ENCODE measurements around the gene P2RY12. TPM values are rescaled to one million over a fixed set of nuclear protein-coding genes. Genes with fewer than 3 reads are reported as not detected.

P2RY12 gene
- total RNA-seq, 1 experiment from 2014 or later, result not detected

- H3K36me3 ChIP-seq (ENCODE audit: control insufficient read depth, insufficient read depth, low read length), result no peaks in the 10 kb centered on the region
- Mint-ChIP-seq H3K36me3 (ENCODE audit: insufficient read depth, unreplicated experiment) (no peaks in the 10 kb centered on the region), H3K4me3 (ENCODE audit: unreplicated experiment) (no peak overlapping the region), H3K27me3 (ENCODE audit: insufficient read depth, unreplicated experiment) (no peaks in the 10 kb centered on the region), H3K9me3 (ENCODE audit: unreplicated experiment) (no peaks in the 10 kb centered on the region), H3K4me1 (ENCODE audit: low read depth, unreplicated experiment) (no peaks in the 10 kb centered on the region), H3K27ac (ENCODE audit: unreplicated experiment) (no peak overlapping the region)
- no peaks in the 10 kb centered on the region for H3K9me3 ChIP-seq
- no peak for DNase-seq
- no peaks in the 10 kb centered on the region for H3K27me3 ChIP-seq (replicated peaks; ENCODE audit: control insufficient read depth, insufficient read depth, low read length)
- POLR2A ChIA-PET, result no interaction called here
- BruUV-seq (replicated peaks), result no TSS peak
- H3K4me3 ChIP-seq (ENCODE audit: low read depth, low read length), result no peak overlapping the region
- no peak for TF ChIP-seq CTCF (IDR thresholded peaks at IDR 0.05; ENCODE audit: insufficient read depth in 1 of 2, low read depth in 1 of 2, low read length in 1 of 2, severe bottlenecking in 1 of 2, unreplicated experiment in 1 of 2)
- no peaks in the 10 kb centered on the region for H3K4me1 ChIP-seq
- intact Hi-C loops (cut with micrococcal nuclease; ENCODE audit: unreplicated experiment), result no loop called here
- CTCF ChIA-PET, result no interaction called here
Measured at GRCh38 chr3:151398895-151399294, 14.3 kb upstream of the P2RY12 start.

DNA sequence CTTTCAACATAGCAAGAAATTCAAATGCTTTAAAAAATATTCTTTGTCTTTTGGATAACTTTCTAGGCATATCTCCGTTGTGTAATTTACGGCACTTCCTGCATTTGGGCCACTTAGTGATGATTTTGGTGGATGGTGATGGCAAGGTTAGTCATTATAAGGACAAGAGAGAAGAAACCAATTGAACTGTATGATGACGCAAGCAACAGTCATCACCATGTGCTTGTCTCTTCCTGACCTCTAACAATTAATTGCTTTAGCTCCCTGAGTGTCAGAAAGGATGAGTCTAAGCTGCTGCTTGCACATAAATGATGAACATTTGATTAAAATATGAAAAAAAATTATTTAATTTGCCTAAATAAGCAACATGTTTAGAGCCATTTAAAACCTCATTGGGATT lies 11.3 kb upstream of the P2RY12 start:
- intact Hi-C loops (cut with micrococcal nuclease; ENCODE audit: unreplicated experiment), result no loop called here
- ChIA-PET CTCF (no interaction called here), POLR2A (no interaction called here)
- Histone ChIP-seq H3K4me1 (no peaks in the 10 kb centered on the region), H3K27me3 (replicated peaks; ENCODE audit: control insufficient read depth, insufficient read depth, low read length) (no peaks in the 10 kb centered on the region), H3K36me3 (ENCODE audit: control insufficient read depth, insufficient read depth, low read length) (no peaks in the 10 kb centered on the region), H3K9me3 (no peaks in the 10 kb centered on the region), H3K4me3 (ENCODE audit: low read depth, low read length) (no peak overlapping the region)
- TF ChIP-seq CTCF (IDR thresholded peaks at IDR 0.05; ENCODE audit: insufficient read depth in 1 of 2, low read depth in 1 of 2, low read length in 1 of 2, severe bottlenecking in 1 of 2, unreplicated experiment in 1 of 2), result no peak
- DNase-seq, result no peak
- no peak overlapping the region for H3K27ac Mint-ChIP-seq (ENCODE audit: unreplicated experiment)
- BruUV-seq (replicated peaks), result no TSS peak
- H3K4me3 Mint-ChIP-seq (ENCODE audit: unreplicated experiment), result no peak overlapping the region
- H3K9me3 Mint-ChIP-seq (ENCODE audit: unreplicated experiment), result peaks cover 9% of the 10 kb centered on the region
- H3K36me3 Mint-ChIP-seq (ENCODE audit: insufficient read depth, unreplicated experiment), result no peaks in the 10 kb centered on the region
- H3K4me1 Mint-ChIP-seq (ENCODE audit: low read depth, unreplicated experiment), result peaks cover 8% of the 10 kb centered on the region
- no peaks in the 10 kb centered on the region for H3K27me3 Mint-ChIP-seq (ENCODE audit: insufficient read depth, unreplicated experiment)

- POLR2A ChIA-PET, result no interaction called here
- H3K27ac Mint-ChIP-seq (ENCODE audit: unreplicated experiment), result no peak overlapping the region
- H3K4me1 Mint-ChIP-seq (ENCODE audit: low read depth, unreplicated experiment), result peaks cover 8% of the 10 kb centered on the region
- H3K9me3 Mint-ChIP-seq (ENCODE audit: unreplicated experiment), result peaks cover 9% of the 10 kb centered on the region
- no peaks in the 10 kb centered on the region for H3K4me1 ChIP-seq
- no peaks in the 10 kb centered on the region for H3K27me3 ChIP-seq (replicated peaks; ENCODE audit: control insufficient read depth, insufficient read depth, low read length)
- H3K4me3 Mint-ChIP-seq (ENCODE audit: unreplicated experiment), result no peak overlapping the region
- intact Hi-C loops (cut with micrococcal nuclease; ENCODE audit: unreplicated experiment), result no loop called here
- no peaks in the 10 kb centered on the region for H3K36me3 Mint-ChIP-seq (ENCODE audit: insufficient read depth, unreplicated experiment)
- no peak overlapping the region for H3K4me3 ChIP-seq (ENCODE audit: low read depth, low read length)
- no peaks in the 10 kb centered on the region for H3K9me3 ChIP-seq
- H3K27me3 Mint-ChIP-seq (ENCODE audit: insufficient read depth, unreplicated experiment), result no peaks in the 10 kb centered on the region
- no TSS peak for BruUV-seq (replicated peaks)
- CTCF ChIA-PET, result no interaction called here
- TF ChIP-seq CTCF (IDR thresholded peaks at IDR 0.05; ENCODE audit: insufficient read depth in 1 of 2, low read depth in 1 of 2, low read length in 1 of 2, severe bottlenecking in 1 of 2, unreplicated experiment in 1 of 2), result no peak
- DNase-seq, result no peak
- no peaks in the 10 kb centered on the region for H3K36me3 ChIP-seq (ENCODE audit: control insufficient read depth, insufficient read depth, low read length)
Measured at GRCh38 chr3:151394611-151395010, 10.1 kb upstream of the P2RY12 start.

Measured in Caco-2 (cell line).